HepG2 (cell line): ENCODE measurements around the gene GPC6. TPM values are rescaled to one million over a fixed set of nuclear protein-coding genes. Genes with fewer than 3 reads are reported as not detected.

Experiments used
- CSRNP1 ChIP-seq: sonication (generic); formaldehyde crosslinking; IDR thresholded peaks from 2 replicates; pipeline ENCODE4 v1.8.1; 2023; ENCODE audit warnings: mild to moderate bottlenecking, missing genetic modification reagents
- ELK4 ChIP-seq: sonication (generic); formaldehyde crosslinking; IDR thresholded peaks from 2 replicates; pipeline ENCODE4 v1.9.0; 2021; ENCODE audit warnings: missing genetic modification reagents, borderline replicate concordance
- FIP1L1 ChIP-seq: fragments of 200-400 bp; formaldehyde crosslinking; IDR thresholded peaks from 2 replicates; pipeline ENCODE4 v1.6.1; 2018; ENCODE audit warnings: low read depth, mild to moderate bottlenecking, low read length, moderate library complexity, borderline replicate concordance; ENCODE audit not compliant: insufficient read depth
- MTERF4 ChIP-seq: sonication (generic); formaldehyde crosslinking; IDR thresholded peaks from 2 replicates; pipeline ENCODE4 v1.8.0; 2023; ENCODE audit warnings: mild to moderate bottlenecking, missing genetic modification reagents
- NFAT5 ChIP-seq: sonication (generic); formaldehyde crosslinking; IDR thresholded peaks from 2 replicates; pipeline ENCODE4 v1.4.0; 2020; ENCODE audit warnings: missing genetic modification reagents
- NFRKB ChIP-seq: fragments of 450-650 bp; IDR thresholded peaks from 2 replicates; pipeline ENCODE4 v1.6.1; 2017
- SKIL ChIP-seq: sonication (generic); formaldehyde crosslinking; IDR thresholded peaks from 2 replicates; pipeline ENCODE4 v1.8.0; 2022; ENCODE audit warnings: missing genetic modification reagents, mild to moderate bottlenecking, moderate library complexity, borderline replicate concordance
- SRSF1 ChIP-seq: fragments of 200-400 bp; formaldehyde crosslinking; optimal IDR thresholded peaks from 2 replicates; pipeline ENCODE3; 2017; ENCODE audit warnings: mild to moderate bottlenecking, low read depth, low read length, moderate library complexity
- ZBTB38 ChIP-seq: sonication (generic); formaldehyde crosslinking; IDR thresholded peaks from 2 replicates; pipeline ENCODE4 v1.5.1; 2020; ENCODE audit warnings: mild to moderate bottlenecking, missing genetic modification reagents
- ZBTB7B ChIP-seq: sonication (generic); formaldehyde crosslinking; IDR thresholded peaks from 2 replicates; pipeline ENCODE4 v1.4.0; 2020; ENCODE audit warnings: missing genetic modification reagents
- ZNF512B ChIP-seq: sonication (generic); formaldehyde crosslinking; IDR thresholded peaks from 2 replicates; pipeline ENCODE4 v1.5.1; 2020; ENCODE audit warnings: missing genetic modification reagents, mild to moderate bottlenecking, borderline replicate concordance
- ZNF607 ChIP-seq: sonication (generic); formaldehyde crosslinking; IDR thresholded peaks from 2 replicates; pipeline ENCODE4 v1.5.1; 2020; ENCODE audit warnings: missing genetic modification reagents, mild to moderate bottlenecking, borderline replicate concordance
- ZNF761 ChIP-seq: sonication (generic); formaldehyde crosslinking; conservative IDR thresholded peaks from 2 replicates; pipeline ENCODE4 v1.4.0; 2020; ENCODE audit warnings: mild to moderate bottlenecking, missing genetic modification reagents
- polyA plus RNA-seq, 8 experiments: library from polyadenylated mRNA; depleted of rRNA in 3 of 8; stranded (reverse) in 7 of 8; unstranded in 1 of 8; fragments of >200 nt; fragmentation: Illumina TruSeq in 4 of 8; extraction: Trizol in 4 of 8; gene quantifications; 2 replicates each; pipeline versions ENCODE4 v1.2.1 to v1.2.3, GENCODE V29; 2011 to 2016; ENCODE audit warnings: low read depth in 4 of 8, missing spikeins in 1 of 8, mixed read lengths in 1 of 8; ENCODE audit not compliant: insufficient read depth in 1 of 8
- total RNA-seq, 5 experiments: library from RNA; depleted of rRNA; stranded (reverse); fragments of >200 nt; fragmentation: Illumina TruSeq; extraction: Trizol; gene quantifications; 2 replicates each; pipeline ENCODE4 v1.2.3, GENCODE V29; 2016; ENCODE audit warnings: low read depth in 1 of 5

Gene GPC6
- total and polyA plus RNA-seq, 2 of the 13 experiments (the other 11 are each of a cell fraction or from before 2014, with no cell fraction given): 24.5 to 33.9 TPM

GRCh38 chr13:93227878-93228642 is 1.5 kb downstream of the GPC6 start (continued):
- TF ChIP-seq SKIL (CRISPR knock-in tag): 0 out of 2 replicates have a peak, but pooled peaks have one; percentile 8
- TF ChIP-seq ZBTB38 (CRISPR knock-in tag): no peak
- no peak for TF ChIP-seq ZNF761 (CRISPR knock-in tag)
- TF ChIP-seq NFAT5: no peak
- TF ChIP-seq SRSF1: no peak
- TF ChIP-seq ZBTB7B (CRISPR knock-in tag): no peak; the same call in 1 of the 2 replicates
- TF ChIP-seq ZNF607 (CRISPR knock-in tag): peak; percentile 36; the same call in 1 of the 2 replicates
- TF ChIP-seq ZNF512B: peak; percentile 97
- TF ChIP-seq FIP1L1: 0 out of 2 replicates have a peak, but pooled peaks have one; percentile 19
- TF ChIP-seq NFRKB: no peak
- TF ChIP-seq ELK4 (CRISPR knock-in tag): no peak
- TF ChIP-seq MTERF4 (CRISPR knock-in tag): no peak
- no peak for TF ChIP-seq CSRNP1 (CRISPR knock-in tag)
